AG04449 (cell line): Measurements from ENCODE around the gene ZNF536.

ENCODE experiments used
- CTCF ChIA-PET: fragments of 350-600 bp; formaldehyde crosslinking; extraction: SDS; loops from one replicate; lab custom pipeline; 2021; ENCODE audit warnings: antibody characterized with exemption; lab: Yijun Ruan, JAX
- POLR2A ChIA-PET: fragments of 400-600, 350-600 bp; formaldehyde crosslinking; extraction: SDS; loops from one replicate; lab custom pipeline; 2020; ENCODE audit warnings: antibody characterized with exemption, inconsistent platforms; lab: Yijun Ruan, JAX
- DNase-seq: peaks from one replicate; pipeline ENCODE4 v3.0.0-alpha.2; 2010; ENCODE audit warnings: low read depth, low spot score
- H3K4me3 ChIP-seq: 2 replicates; pipeline ENCODE4 v1.5.1; 2011; ENCODE audit warnings: low read depth, mild to moderate bottlenecking, control low read depth, low read length
- TF ChIP-seq, protein P1 (sequence below): IDR thresholded peaks from one replicate; pipeline ENCODE4 v1.5.1; 2011; ENCODE audit warnings: mild to moderate bottlenecking, moderate library complexity, low read length, control low read depth, inconsistent platforms; ENCODE audit not compliant: insufficient read depth; ENCODE audit errors: missing control alignments

The ZNF536 gene

DNA sequence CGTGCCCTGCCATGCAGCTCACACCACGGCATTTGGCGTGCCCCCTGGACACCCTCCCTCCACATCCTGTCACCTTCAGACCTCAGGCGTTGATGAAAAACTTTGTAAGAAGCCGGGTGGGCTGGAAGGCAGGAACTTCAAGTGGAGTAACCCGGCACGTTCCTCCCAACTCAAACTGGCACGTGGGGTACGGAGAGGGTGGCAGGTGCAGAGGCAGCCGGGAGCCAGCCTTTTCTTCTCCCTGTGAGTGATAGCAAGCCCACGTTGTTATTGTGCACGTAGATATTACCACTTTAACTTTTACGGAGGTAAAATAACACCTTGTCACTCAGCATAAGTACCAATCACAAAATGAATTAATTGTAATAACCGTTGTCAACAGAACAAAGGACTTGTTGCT is 198.0 kb downstream of the ZNF536 start:
- no peak for DNase-seq
- no peak overlapping the region for H3K4me3 ChIP-seq
- CTCF ChIA-PET = no interaction called here
- POLR2A ChIA-PET = no interaction called here
- TF ChIP-seq, protein P1, sequence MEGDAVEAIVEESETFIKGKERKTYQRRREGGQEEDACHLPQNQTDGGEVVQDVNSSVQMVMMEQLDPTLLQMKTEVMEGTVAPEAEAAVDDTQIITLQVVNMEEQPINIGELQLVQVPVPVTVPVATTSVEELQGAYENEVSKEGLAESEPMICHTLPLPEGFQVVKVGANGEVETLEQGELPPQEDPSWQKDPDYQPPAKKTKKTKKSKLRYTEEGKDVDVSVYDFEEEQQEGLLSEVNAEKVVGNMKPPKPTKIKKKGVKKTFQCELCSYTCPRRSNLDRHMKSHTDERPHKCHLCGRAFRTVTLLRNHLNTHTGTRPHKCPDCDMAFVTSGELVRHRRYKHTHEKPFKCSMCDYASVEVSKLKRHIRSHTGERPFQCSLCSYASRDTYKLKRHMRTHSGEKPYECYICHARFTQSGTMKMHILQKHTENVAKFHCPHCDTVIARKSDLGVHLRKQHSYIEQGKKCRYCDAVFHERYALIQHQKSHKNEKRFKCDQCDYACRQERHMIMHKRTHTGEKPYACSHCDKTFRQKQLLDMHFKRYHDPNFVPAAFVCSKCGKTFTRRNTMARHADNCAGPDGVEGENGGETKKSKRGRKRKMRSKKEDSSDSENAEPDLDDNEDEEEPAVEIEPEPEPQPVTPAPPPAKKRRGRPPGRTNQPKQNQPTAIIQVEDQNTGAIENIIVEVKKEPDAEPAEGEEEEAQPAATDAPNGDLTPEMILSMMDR = no peak

DNA sequence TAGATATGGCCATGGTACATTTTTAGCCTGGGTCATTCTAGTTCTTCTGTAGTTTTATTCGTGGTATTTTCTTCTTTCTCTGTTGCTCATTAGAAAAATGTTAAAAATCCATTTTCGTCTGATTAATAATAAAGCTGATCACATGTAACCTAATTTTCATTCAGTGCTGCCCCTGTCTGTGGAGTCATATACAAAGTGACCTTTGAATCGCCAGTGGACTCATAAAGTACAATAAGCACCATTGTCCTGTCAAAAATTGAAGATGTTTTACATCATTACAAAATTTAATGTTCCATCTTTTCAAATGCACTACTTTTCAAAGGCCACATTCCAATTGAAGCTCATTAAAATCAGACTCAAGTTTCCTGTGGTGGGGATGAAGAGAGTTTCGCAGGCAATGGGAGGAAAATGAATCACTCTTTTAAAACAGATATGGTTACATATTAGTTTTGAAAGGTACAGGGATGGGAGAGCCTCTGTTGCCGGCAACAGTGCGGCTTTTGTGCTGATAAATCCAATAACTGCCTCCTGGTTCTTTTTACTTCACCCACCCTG is 205.4 kb downstream of the ZNF536 start:
- DNase-seq = no peak
- TF ChIP-seq, protein P1 = no peak
- CTCF ChIA-PET = no interaction called here
- no peak overlapping the region for H3K4me3 ChIP-seq
- POLR2A ChIA-PET = no interaction called here

GRCh38 chr19:30579419-30579818 is 207.2 kb downstream of the ZNF536 start:
- POLR2A ChIA-PET = no interaction called here
- TF ChIP-seq, protein P1 = no peak
- CTCF ChIA-PET = no interaction called here

DNA sequence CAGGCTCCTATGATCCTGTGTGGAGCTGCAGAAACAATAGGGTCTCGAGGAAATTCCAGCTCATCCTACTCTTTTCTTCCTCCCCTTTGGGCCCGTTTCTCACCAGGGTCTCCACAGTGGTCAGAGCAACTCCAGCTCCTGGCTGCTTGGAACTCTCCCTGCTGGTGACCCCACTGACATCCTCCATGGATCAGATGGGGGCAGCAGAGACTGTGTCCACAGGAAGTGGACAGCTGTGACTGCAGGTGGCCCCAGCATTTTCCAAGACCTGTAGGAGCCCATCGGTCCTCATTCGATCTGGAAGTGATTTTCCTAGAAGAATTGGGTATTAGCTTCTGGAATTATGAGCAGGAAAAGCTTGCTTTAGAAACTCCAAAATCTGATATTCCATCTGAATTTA is 208.5 kb downstream of the ZNF536 start:
- DNase-seq = no peak
- POLR2A ChIA-PET = no interaction called here
- no peak overlapping the region for H3K4me3 ChIP-seq
- TF ChIP-seq, protein P1 = no peak
- CTCF ChIA-PET = no interaction called here

More at GRCh38 chr19:30579419-30579818, 207.2 kb downstream of the ZNF536 start:
- DNase-seq = no peak
- H3K4me3 ChIP-seq = no peak overlapping the region

DNA sequence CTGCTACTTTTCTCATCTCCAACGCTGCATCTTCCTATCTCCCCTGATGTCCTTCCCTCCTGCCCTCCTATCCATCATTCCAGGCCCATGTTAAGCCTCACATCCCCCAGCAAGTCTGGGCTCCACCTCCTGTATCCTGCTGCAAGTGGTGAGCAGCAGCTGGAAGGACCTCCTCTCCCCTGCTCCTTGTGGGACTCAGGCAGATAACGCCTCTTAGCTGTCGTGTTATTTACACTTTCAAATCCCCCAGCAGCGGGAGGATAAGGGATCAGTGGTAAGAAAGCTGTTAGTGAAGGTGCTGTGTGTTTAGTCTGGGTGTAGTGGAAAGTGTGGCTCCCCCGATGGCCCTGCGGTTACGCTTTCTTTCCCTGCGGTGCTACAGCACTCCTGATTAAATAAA is 211.9 kb downstream of the ZNF536 start:
- POLR2A ChIA-PET = no interaction called here
- TF ChIP-seq, protein P1 = no peak
- H3K4me3 ChIP-seq = no peak overlapping the region
- no peak for DNase-seq
- CTCF ChIA-PET = no interaction called here

GRCh38 chr19:30587869-30588268 is 215.7 kb downstream of the ZNF536 start:
- ChIA-PET POLR2A (no interaction called here), CTCF (no interaction called here)
- DNase-seq = no peak
- TF ChIP-seq, protein P1 = no peak
- H3K4me3 ChIP-seq = no peak overlapping the region
